IPS DF 6.9 (cell line): Measurements from ENCODE around the gene TNFAIP8L3.
A peak's percentile ranks its signal among the peaks of the same experiment; 100 is the strongest.

Experiments used
- DNase-seq: peaks from one replicate; pipeline ENCODE4 v3.0.0-alpha.2; 2013; ENCODE audit warnings: low read depth, low spot score
- H3K27ac ChIP-seq: one replicate; pipeline ENCODE4 v1.5.1; 2013; ENCODE audit warnings: low read length, control low read depth
- H3K27me3 ChIP-seq: 2 replicates; pipeline ENCODE4 v1.6.1; 2013; ENCODE audit warnings: mild to moderate bottlenecking, low read length; ENCODE audit not compliant: control insufficient read depth, insufficient read depth
- H3K36me3 ChIP-seq: 2 replicates; pipeline ENCODE4 v1.6.1; 2013; ENCODE audit warnings: low read length; ENCODE audit not compliant: control insufficient read depth, insufficient read depth
- H3K4me1 ChIP-seq: 2 replicates; pipeline ENCODE4 v1.6.1; 2013; ENCODE audit warnings: low read length; ENCODE audit not compliant: control insufficient read depth, insufficient read depth
- H3K4me3 ChIP-seq: 2 replicates; pipeline ENCODE4 v1.5.1; 2013; ENCODE audit warnings: mild to moderate bottlenecking, low read length
- H3K9me3 ChIP-seq: 2 replicates; pipeline ENCODE4 v1.6.1; 2013; ENCODE audit warnings: low read length, inconsistent platforms; ENCODE audit not compliant: control insufficient read depth, insufficient read depth
- WGBS: extraction: QIAGEN DNeasy Blood & Tissue Kit; methylation state at CpG from one replicate; pipeline ENCODE4 v1.1.7; 2013; ENCODE audit warnings: mixed read lengths, missing lambda C conversion rate; ENCODE audit not compliant: insufficient read length, insufficient coverage; 5-methylcytosine and 5-hydroxymethylcytosine counted together

The TNFAIP8L3 gene

GRCh38 chr15:51100785-51101489 lies 6.2 kb upstream of the TNFAIP8L3 start:
- WGBS = no CpG with 5 or more reads among the region's 9 CpGs
- Histone ChIP-seq H3K27me3 (peaks cover 5% of the 10 kb centered on the region), H3K4me1 (no peaks in the 10 kb centered on the region), H3K9me3 (no peaks in the 10 kb centered on the region), H3K27ac (no peak overlapping the region), H3K4me3 (no peak overlapping the region), H3K36me3 (no peaks in the 10 kb centered on the region)
- DNase-seq = no peak

- Histone ChIP-seq H3K27me3 (peaks cover 17% of the 10 kb centered on the region), H3K4me1 (no peaks in the 10 kb centered on the region; the same call in 1 of the 2 replicates), H3K4me3 (no peak overlapping the region), H3K27ac (no peak overlapping the region), H3K9me3 (no peaks in the 10 kb centered on the region), H3K36me3 (no peaks in the 10 kb centered on the region)
- DNase-seq = no peak
These were observed 4.5 kb upstream of the TNFAIP8L3 start for GRCh38 chr15:51099185-51099584.

GRCh38 chr15:51098331-51098619 lies 3.6 kb upstream of the TNFAIP8L3 start:
- Histone ChIP-seq H3K9me3 (no peaks in the 10 kb centered on the region), H3K27ac (no peak overlapping the region), H3K36me3 (no peaks in the 10 kb centered on the region; the same call in 1 of the 2 replicates), H3K4me3 (no peak overlapping the region), H3K4me1 (no peaks in the 10 kb centered on the region; the same call in 1 of the 2 replicates), H3K27me3 (peaks cover 26% of the 10 kb centered on the region)
- no CpG with 5 or more reads among the region's 1 CpG for WGBS
- no peak for DNase-seq

- Histone ChIP-seq H3K27me3 (peaks cover 31% of the 10 kb centered on the region), H3K36me3 (no peaks in the 10 kb centered on the region; the same call in 1 of the 2 replicates), H3K4me1 (no peaks in the 10 kb centered on the region; the same call in 1 of the 2 replicates), H3K9me3 (no peaks in the 10 kb centered on the region), H3K4me3 (no peak overlapping the region), H3K27ac (no peak overlapping the region)
- WGBS = no CpG with 5 or more reads among the region's 5 CpGs
- no peak for DNase-seq
These were observed 3.0 kb upstream of the TNFAIP8L3 start for GRCh38 chr15:51097553-51098330.

- no peak overlapping the region for H3K27ac ChIP-seq
- H3K36me3 ChIP-seq = no peaks in the 10 kb centered on the region; the same call in 1 of the 2 replicates
- H3K9me3 ChIP-seq = no peaks in the 10 kb centered on the region
- DNase-seq = no peak
- peaks cover 34% of the 10 kb centered on the region for H3K27me3 ChIP-seq
- no peaks in the 10 kb centered on the region; the same call in 1 of the 2 replicates for H3K4me1 ChIP-seq
- no CpG with 5 or more reads among the region's 1 CpG for WGBS
- no peak overlapping the region for H3K4me3 ChIP-seq
These were observed 2.3 kb upstream of the TNFAIP8L3 start for GRCh38 chr15:51096976-51097375.

- no peak overlapping the region for H3K4me3 ChIP-seq
- no peaks in the 10 kb centered on the region; the same call in 1 of the 2 replicates for H3K36me3 ChIP-seq
- no CpG with 5 or more reads among the region's 6 CpGs for WGBS
- H3K4me1 ChIP-seq = no peaks in the 10 kb centered on the region; the same call in 1 of the 2 replicates
- DNase-seq = no peak
- peaks cover 35% of the 10 kb centered on the region for H3K27me3 ChIP-seq
- H3K27ac ChIP-seq = no peak overlapping the region
- H3K9me3 ChIP-seq = no peaks in the 10 kb centered on the region
These were observed 1.1 kb upstream of the TNFAIP8L3 start for GRCh38 chr15:51095681-51096331.

GRCh38 chr15:51093839-51094605 lies 684 bp downstream of the TNFAIP8L3 start:
- Histone ChIP-seq H3K9me3 (no peaks in the 10 kb centered on the region), H3K4me3 (peak overlapping the region; percentile 66), H3K27ac (no peak overlapping the region), H3K36me3 (no peaks in the 10 kb centered on the region; the same call in 1 of the 2 replicates), H3K27me3 (peaks cover 35% of the 10 kb centered on the region), H3K4me1 (no peaks in the 10 kb centered on the region; the same call in 1 of the 2 replicates)
- DNase-seq = no peak
- no CpG with 5 or more reads among the region's 65 CpGs for WGBS

GRCh38 chr15:51093488-51093838 lies 1.2 kb downstream of the TNFAIP8L3 start:
- peaks cover 35% of the 10 kb centered on the region for H3K27me3 ChIP-seq
- no peak for DNase-seq
- no peaks in the 10 kb centered on the region; the same call in 1 of the 2 replicates for H3K36me3 ChIP-seq
- H3K4me1 ChIP-seq = peaks cover 2% of the 10 kb centered on the region
- no peaks in the 10 kb centered on the region for H3K9me3 ChIP-seq
- WGBS = no CpG with 5 or more reads among the region's 21 CpGs
- H3K4me3 ChIP-seq = peak overlapping the region; percentile 66; the same call in 1 of the 2 replicates
- H3K27ac ChIP-seq = no peak overlapping the region

- Histone ChIP-seq H3K9me3 (no peaks in the 10 kb centered on the region), H3K27ac (no peak overlapping the region), H3K27me3 (peaks cover 35% of the 10 kb centered on the region), H3K36me3 (no peaks in the 10 kb centered on the region; the same call in 1 of the 2 replicates), H3K4me3 (no peak overlapping the region), H3K4me1 (peaks cover 4% of the 10 kb centered on the region)
- no peak for DNase-seq
- no CpG with 5 or more reads among the region's 12 CpGs for WGBS
These were observed 2.1 kb downstream of the TNFAIP8L3 start for GRCh38 chr15:51092480-51093040.

GRCh38 chr15:51090753-51091152 lies 4.0 kb downstream of the TNFAIP8L3 start:
- no peaks in the 10 kb centered on the region; the same call in 1 of the 2 replicates for H3K36me3 ChIP-seq
- WGBS = no CpG with 5 or more reads among the region's 3 CpGs
- no peak for DNase-seq

More at GRCh38 chr15:51090753-51091152, 4.0 kb downstream of the TNFAIP8L3 start:
- Histone ChIP-seq H3K27ac (no peak overlapping the region), H3K9me3 (no peaks in the 10 kb centered on the region), H3K27me3 (peaks cover 28% of the 10 kb centered on the region), H3K4me1 (peaks cover 4% of the 10 kb centered on the region), H3K4me3 (no peak overlapping the region)
